GM23338 (cell line): Measurements from ENCODE around the gene ERC2. TPM values are rescaled to one million over a fixed set of nuclear protein-coding genes. Genes with fewer than 3 reads are reported as not detected.

Experiments
- ATAC-seq: fragments of 200-7000 bp; cut with Tn5 transposase; 3 replicates; pipeline ENCODE4 v1.9.1; 2020
- DNase-seq: peaks from one replicate; pipeline ENCODE4 v3.0.0-alpha.2; 2015; ENCODE audit warnings: low spot score
- H2AFZ ChIP-seq: fragments of 200-600 bp; sonication (generic); 2 replicates; pipeline ENCODE4 v1.8.0; 2016; ENCODE audit warnings: antibody characterized with exemption, mild to moderate bottlenecking, moderate library complexity
- H3F3A ChIP-seq: fragments of 200-600 bp; sonication (generic); replicated peaks from 2 replicates; pipeline ENCODE4 v1.8.0; 2017; ENCODE audit warnings: antibody characterized with exemption, mixed run types, low read depth
- H3K27ac ChIP-seq: fragments of 200-600 bp; sonication (generic); 2 replicates; pipeline ENCODE4 v1.6.1; 2016; ENCODE audit warnings: low read depth
- H3K27me3 ChIP-seq: fragments of 200-600 bp; sonication (generic); 2 replicates; pipeline ENCODE4 v1.8.0; 2016; ENCODE audit warnings: mild to moderate bottlenecking, mixed run types, moderate library complexity; ENCODE audit not compliant: insufficient read depth
- H3K36me3 ChIP-seq: fragments of 200-600 bp; sonication (generic); 2 replicates; pipeline ENCODE4 v1.8.0; 2016; ENCODE audit warnings: mild to moderate bottlenecking; ENCODE audit not compliant: insufficient read depth
- H3K4me1 ChIP-seq: fragments of 200-600 bp; sonication (generic); 2 replicates; pipeline ENCODE4 v1.8.0; 2016; ENCODE audit warnings: mild to moderate bottlenecking, moderate library complexity; ENCODE audit not compliant: insufficient read depth
- H3K4me2 ChIP-seq: fragments of 200-600 bp; sonication (generic); 2 replicates; pipeline ENCODE4 v1.7.1; 2017; ENCODE audit warnings: mixed run types
- H3K4me3 ChIP-seq: fragments of 200-600 bp; sonication (generic); 2 replicates; pipeline ENCODE4 v1.6.1; 2016; ENCODE audit warnings: mixed run types
- H3K79me2 ChIP-seq: fragments of 200-600 bp; sonication (generic); replicated peaks from 2 replicates; pipeline ENCODE4 v1.8.0; 2017; ENCODE audit warnings: mild to moderate bottlenecking; ENCODE audit not compliant: insufficient read depth
- H3K9me2 ChIP-seq: fragments of 200-600 bp; sonication (generic); 2 replicates; pipeline ENCODE4 v1.8.0; 2017; ENCODE audit not compliant: insufficient read depth
- H4K20me1 ChIP-seq: fragments of 200-600 bp; sonication (generic); replicated peaks from 2 replicates; pipeline ENCODE4 v1.8.0; 2017; ENCODE audit warnings: mild to moderate bottlenecking; ENCODE audit not compliant: insufficient read depth
- H3K27ac Mint-ChIP-seq: 2 replicates; pipeline ENCODE4 v1.8.0; 2020; ENCODE audit warnings: inconsistent platforms, mild to moderate bottlenecking, moderate library complexity, mixed read lengths
- H3K27me3 Mint-ChIP-seq: 3 replicates; pipeline ENCODE4 v1.8.0; 2022; ENCODE audit warnings: low read depth, mild to moderate bottlenecking, moderate library complexity, mixed read lengths, inconsistent platforms; ENCODE audit not compliant: insufficient read depth, poor library complexity
- H3K36me3 Mint-ChIP-seq: 3 replicates; pipeline ENCODE4 v1.8.0; 2021; ENCODE audit warnings: low read depth, mild to moderate bottlenecking, inconsistent platforms, moderate library complexity, mixed read lengths
- H3K4me1 Mint-ChIP-seq: 3 replicates; pipeline ENCODE4 v1.8.0; 2020; ENCODE audit warnings: mild to moderate bottlenecking, inconsistent platforms, mixed read lengths
- H3K4me3 Mint-ChIP-seq: 3 replicates; pipeline ENCODE4 v1.8.0; 2021; ENCODE audit warnings: moderate library complexity, mild to moderate bottlenecking, inconsistent platforms, mixed read lengths
- H3K9me3 Mint-ChIP-seq: 3 replicates; pipeline ENCODE4 v1.8.0; 2020; ENCODE audit warnings: moderate library complexity, mild to moderate bottlenecking, inconsistent platforms, mixed read lengths
- CREB1 ChIP-seq: fragments of 250-450 bp; sonication (Bioruptor Pico); IDR thresholded peaks from 2 replicates; pipeline ENCODE4 v1.5.0; 2020; ENCODE audit warnings: low read depth, mild to moderate bottlenecking, moderate library complexity
- ETS1 ChIP-seq: IDR thresholded peaks from 2 replicates; pipeline ENCODE4 v1.6.1; 2016; ENCODE audit warnings: antibody characterized with exemption
- EZH2 ChIP-seq: fragments of 200-600 bp; sonication (generic); IDR thresholded peaks from one replicate; pipeline ENCODE4 v1.8.0; 2017; ENCODE audit warnings: antibody characterized with exemption, mild to moderate bottlenecking, low read depth; ENCODE audit not compliant: unreplicated experiment
- NANOG ChIP-seq: IDR thresholded peaks from 2 replicates; pipeline ENCODE4 v1.6.1; 2016; ENCODE audit warnings: antibody characterized with exemption, borderline replicate concordance
- POLR2AphosphoS5 ChIP-seq: IDR thresholded peaks from 2 replicates; pipeline ENCODE4 v1.6.1; 2016; ENCODE audit warnings: antibody characterized with exemption, low read depth
- REST ChIP-seq: IDR thresholded peaks from one replicate; pipeline ENCODE4 v1.6.1; 2018; ENCODE audit warnings: antibody characterized with exemption; ENCODE audit not compliant: unreplicated experiment
- ZNF114 ChIP-seq: fragments of 250-450 bp; sonication (Bioruptor Pico); IDR thresholded peaks from 2 replicates; pipeline ENCODE4 v1.5.0; 2020; ENCODE audit warnings: mild to moderate bottlenecking, moderate library complexity
- ZNF331 ChIP-seq: fragments of 250-450 bp; sonication (Bioruptor Pico); IDR thresholded peaks from 2 replicates; pipeline ENCODE4 v1.5.0; 2020; ENCODE audit warnings: low read depth, mild to moderate bottlenecking, moderate library complexity
- ZNF462 ChIP-seq: fragments of 250-450 bp; sonication (Bioruptor Pico); IDR thresholded peaks from 2 replicates; pipeline ENCODE4 v1.5.0; 2020; ENCODE audit warnings: mild to moderate bottlenecking, moderate library complexity
- polyA plus RNA-seq: library from polyadenylated mRNA; unstranded; fragments of >200 nt; fragmentation: Nextera tagmentation; extraction: Ambion mirVana; gene quantifications from 2 replicates; pipeline ENCODE4 v1.2.1, GENCODE V29; 2016
- total RNA-seq: library from RNA; depleted of rRNA; stranded (reverse); fragments of >200 nt; shearing (Covaris generic); gene quantifications from 2 replicates; pipeline ENCODE4 v1.2.3, GENCODE V29; 2014

Gene ERC2
- total and polyA plus RNA-seq, 2 experiments from 2014 or later: 11.8 to 13.7 TPM

GRCh38 chr3:56124546-56124945 lies 343.7 kb downstream of the ERC2 start:
- H3K9me3 Mint-ChIP-seq: peaks cover 3% of the 10 kb centered on the region; the same call in 2 of the 3 replicates
- Histone ChIP-seq H3F3A (no peaks in the 10 kb centered on the region), H4K20me1 (no peaks in the 10 kb centered on the region), H2AFZ (no peak overlapping the region), H3K79me2 (no peaks in the 10 kb centered on the region), H3K27ac (no peak overlapping the region), H3K9me2 (peaks cover 3% of the 10 kb centered on the region; the same call in 1 of the 2 replicates), H3K4me2 (peak overlapping the region; percentile 41), H3K4me3 (no peak overlapping the region), H3K36me3 (no peaks in the 10 kb centered on the region), H3K4me1 (peaks cover 33% of the 10 kb centered on the region), H3K27me3 (no peaks in the 10 kb centered on the region)
- TF ChIP-seq ETS1: no peak
- DNase-seq (no peak), ATAC-seq (no peak)
- H3K27ac Mint-ChIP-seq: no peak overlapping the region
- peaks cover 1% of the 10 kb centered on the region for H3K27me3 Mint-ChIP-seq
- H3K4me3 Mint-ChIP-seq: no peak overlapping the region
- H3K36me3 Mint-ChIP-seq: peaks cover 15% of the 10 kb centered on the region
- peaks cover 41% of the 10 kb centered on the region for H3K4me1 Mint-ChIP-seq

GRCh38 chr3:56123487-56123886 lies 344.8 kb downstream of the ERC2 start:
- H3K4me1 ChIP-seq: peaks cover 33% of the 10 kb centered on the region
- no peaks in the 10 kb centered on the region for H3K79me2 ChIP-seq
- Mint-ChIP-seq H3K4me3 (peak overlapping the region; percentile 44; the same call in 2 of the 3 replicates), H3K4me1 (peaks cover 40% of the 10 kb centered on the region), H3K9me3 (peaks cover 3% of the 10 kb centered on the region; the same call in 2 of the 3 replicates), H3K36me3 (peaks cover 15% of the 10 kb centered on the region), H3K27ac (peak overlapping the region; percentile 84), H3K27me3 (peaks cover 1% of the 10 kb centered on the region)
- TF ChIP-seq ETS1 (peak; percentile 24; the same call in 1 of the 2 replicates), POLR2AphosphoS5 (peak; percentile 32; the same call in 1 of the 2 replicates), EZH2 (no peak), REST (no peak), NANOG (peak; percentile 77; the same call in 1 of the 2 replicates), CREB1 (CRISPR knock-in tag) (peak; percentile 69), ZNF114 (CRISPR knock-in tag) (peak; percentile 84; the same call in 1 of the 2 replicates), ZNF331 (CRISPR knock-in tag) (no peak), ZNF462 (CRISPR knock-in tag) (peak; percentile 97)
- DNase-seq (peak; percentile 88), ATAC-seq (peak; percentile 99)
- no peak overlapping the region for H3K4me3 ChIP-seq
- peaks cover 3% of the 10 kb centered on the region; the same call in 1 of the 2 replicates for H3K9me2 ChIP-seq
- peak overlapping the region; percentile 41 for H3K4me2 ChIP-seq
- H3K36me3 ChIP-seq: no peaks in the 10 kb centered on the region
- no peak overlapping the region for H2AFZ ChIP-seq
- no peaks in the 10 kb centered on the region for H3F3A ChIP-seq
- no peaks in the 10 kb centered on the region for H4K20me1 ChIP-seq
- H3K27me3 ChIP-seq: no peaks in the 10 kb centered on the region
- H3K27ac ChIP-seq: no peak overlapping the region
